ENCODE measurements around the gene RAB3B. TPM values are rescaled to one million over a fixed set of nuclear protein-coding genes. Genes with fewer than 3 reads are reported as not detected.
"Not testable (repeated sequence)": the region's sequence is repeated elsewhere in the genome, so short reads cannot be mapped to it uniquely, and the experiment has no call there.

RAB3B gene
- total RNA-seq, 1 donor from 2014 or later = 0.02 TPM

DNA sequence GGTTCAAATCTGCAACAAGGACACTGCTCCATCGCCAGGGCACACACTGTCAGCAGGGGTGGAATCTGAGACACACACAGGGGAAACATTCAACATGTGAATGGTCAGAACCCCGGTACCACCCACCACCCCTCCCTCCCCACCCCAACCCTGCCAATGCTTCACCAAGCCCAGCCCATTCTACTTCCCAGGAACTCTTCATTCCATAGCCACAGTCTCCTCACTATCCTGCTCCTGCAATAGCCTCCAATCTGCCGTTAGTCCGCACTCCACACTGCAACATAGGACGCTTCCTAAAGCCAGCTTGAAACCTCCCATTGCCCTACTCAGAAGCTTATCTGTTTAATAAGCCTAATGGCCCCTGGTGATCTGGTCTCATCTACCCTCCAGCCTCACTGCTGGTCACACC lies 7.5 kb upstream of the RAB3B start:
- intact Hi-C loops (cut with micrococcal nuclease) = no loop called here

DNA sequence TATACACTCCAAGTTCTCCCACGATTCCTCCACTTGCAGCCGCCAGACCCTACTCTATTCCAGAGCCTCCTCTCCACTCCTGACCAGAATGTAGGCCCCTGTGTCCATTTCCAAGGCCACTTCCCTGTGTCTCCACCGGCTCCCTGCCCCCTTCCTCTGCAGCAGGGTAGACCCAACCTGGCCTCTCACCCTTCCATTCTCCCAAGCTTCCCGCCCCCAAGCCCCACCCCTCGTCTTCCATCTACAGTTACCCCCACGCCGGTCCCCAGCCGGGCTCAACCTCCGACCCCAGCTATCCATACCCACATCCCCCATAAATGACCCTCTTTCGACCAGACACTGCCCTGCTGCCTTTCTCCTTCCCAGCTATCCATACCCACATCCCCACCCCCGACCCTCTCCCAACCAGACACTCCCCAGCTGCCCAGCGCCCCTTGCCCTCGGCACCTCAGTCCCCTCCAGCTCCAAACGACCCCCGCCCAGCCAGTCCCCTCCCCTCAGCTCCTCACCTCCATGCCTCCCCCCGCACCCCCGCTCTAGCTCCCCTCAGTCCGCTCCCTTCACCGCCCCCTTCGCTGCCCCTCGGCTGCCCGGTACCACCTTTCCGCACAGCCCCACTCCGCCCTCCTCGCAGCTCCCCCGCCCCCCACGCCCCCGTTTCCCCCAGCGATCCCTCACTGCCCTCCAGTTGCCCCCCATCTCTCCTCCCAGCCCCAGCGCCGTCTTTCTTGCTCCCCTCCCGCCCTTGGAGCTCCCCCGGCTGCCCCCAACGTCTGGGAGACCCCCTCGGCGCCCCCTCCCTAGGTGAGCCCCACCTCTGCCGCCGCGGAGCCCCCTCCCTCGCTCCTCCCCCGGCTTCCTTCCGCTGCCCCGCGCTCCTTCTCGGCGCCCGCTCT lies 670 bp downstream of the RAB3B start:
- intact Hi-C loops (cut with micrococcal nuclease) = no loop called here

DNA sequence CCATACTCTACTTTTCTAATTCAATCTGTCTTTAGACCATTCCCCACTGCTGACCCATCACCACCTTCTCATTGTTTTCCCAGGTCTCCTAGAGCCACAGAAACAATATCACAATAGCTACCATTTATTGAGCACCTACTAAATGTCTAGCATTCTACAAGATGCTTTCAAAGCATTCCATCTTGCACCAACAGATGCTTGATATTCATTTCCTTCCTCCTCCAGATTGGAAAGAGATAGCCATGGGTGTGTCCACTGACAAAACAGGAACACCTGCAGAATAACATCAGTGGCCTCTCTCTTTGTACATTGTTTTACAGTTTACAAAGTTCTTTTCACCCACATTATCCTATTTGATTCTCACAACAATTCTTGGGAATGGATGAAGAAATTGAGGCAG lies 2.2 kb downstream of the RAB3B start:
- intact Hi-C loops (cut with micrococcal nuclease) = no loop called here

DNA sequence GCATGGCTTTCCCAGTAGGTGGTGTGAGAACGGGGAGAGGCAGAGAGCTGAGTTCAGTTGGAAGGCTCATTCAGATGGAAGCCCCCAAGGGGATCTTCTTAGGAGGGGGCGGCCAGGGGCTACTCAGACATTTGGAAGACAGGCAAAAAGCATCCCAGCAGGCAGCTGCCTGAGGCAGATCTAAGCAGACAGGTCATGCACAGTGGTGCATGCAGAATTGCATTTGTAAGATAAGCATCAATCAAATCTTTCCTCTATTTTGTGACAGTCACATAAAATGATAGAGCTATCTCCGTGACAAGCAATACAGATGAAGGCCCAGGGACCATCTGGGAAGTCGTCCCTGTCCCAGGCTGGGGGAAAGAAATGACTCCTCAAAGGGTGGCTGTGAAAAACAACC lies 3.8 kb downstream of the RAB3B start:
- intact Hi-C loops (cut with micrococcal nuclease) = no loop called here

DNA sequence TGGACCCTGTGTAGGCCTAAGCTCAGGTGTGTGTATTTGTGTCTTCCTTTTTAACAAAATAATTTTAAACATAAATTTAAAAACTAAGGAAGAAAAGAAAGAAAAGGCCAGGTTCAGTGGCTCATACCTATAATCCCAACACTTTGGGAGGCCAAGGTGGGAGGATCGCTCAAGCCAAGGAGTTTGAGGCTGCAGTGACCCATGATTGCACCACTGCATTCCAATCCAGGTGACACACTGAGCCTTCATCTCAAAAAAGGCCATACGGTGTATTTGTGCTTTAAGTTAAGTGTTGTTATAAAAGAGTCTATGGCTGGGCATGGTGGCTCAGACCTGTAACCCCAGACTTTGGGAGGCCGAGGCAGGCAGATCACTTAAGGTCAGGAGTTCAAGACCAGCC lies 8.3 kb downstream of the RAB3B start:
- intact Hi-C loops (cut with micrococcal nuclease) = no loop called here

DNA sequence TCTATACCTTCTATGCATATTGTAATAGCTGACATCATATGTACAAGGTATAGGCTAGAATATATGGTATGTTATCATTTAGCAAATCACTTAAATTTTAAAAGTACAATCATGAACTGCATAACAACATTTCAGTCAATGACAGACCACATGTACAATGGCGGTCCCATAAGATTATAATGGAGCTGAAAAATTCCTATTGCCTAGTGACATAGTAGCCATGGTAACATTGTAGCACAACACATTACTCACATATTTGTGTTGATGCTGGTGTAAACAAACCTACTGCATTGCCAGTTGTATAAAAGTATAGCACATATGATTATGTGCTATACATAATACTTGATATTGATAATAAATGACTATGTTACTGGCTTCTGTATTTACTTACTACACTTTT lies 8.9 kb downstream of the RAB3B start:
- intact Hi-C loops (cut with micrococcal nuclease) = no loop called here

DNA sequence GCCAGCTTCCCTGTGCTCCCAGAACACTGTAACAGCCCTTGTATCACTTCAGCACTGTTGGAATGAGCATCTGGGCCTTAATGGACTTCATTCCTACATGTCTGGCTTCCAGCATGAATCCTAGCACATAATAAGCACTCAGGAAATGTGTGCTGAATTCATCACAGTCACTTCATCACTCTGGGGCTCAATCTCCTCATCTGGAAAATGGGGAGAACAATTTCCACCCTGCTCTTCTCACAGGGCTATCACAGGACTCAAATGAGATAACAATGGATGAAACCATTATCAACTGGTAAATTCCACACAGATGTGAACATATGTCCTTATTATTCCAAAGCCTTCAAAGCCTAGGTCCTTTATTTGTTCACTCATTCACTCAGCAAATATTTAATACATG lies 12.4 kb downstream of the RAB3B start:
- intact Hi-C loops (cut with micrococcal nuclease) = no loop called here

DNA sequence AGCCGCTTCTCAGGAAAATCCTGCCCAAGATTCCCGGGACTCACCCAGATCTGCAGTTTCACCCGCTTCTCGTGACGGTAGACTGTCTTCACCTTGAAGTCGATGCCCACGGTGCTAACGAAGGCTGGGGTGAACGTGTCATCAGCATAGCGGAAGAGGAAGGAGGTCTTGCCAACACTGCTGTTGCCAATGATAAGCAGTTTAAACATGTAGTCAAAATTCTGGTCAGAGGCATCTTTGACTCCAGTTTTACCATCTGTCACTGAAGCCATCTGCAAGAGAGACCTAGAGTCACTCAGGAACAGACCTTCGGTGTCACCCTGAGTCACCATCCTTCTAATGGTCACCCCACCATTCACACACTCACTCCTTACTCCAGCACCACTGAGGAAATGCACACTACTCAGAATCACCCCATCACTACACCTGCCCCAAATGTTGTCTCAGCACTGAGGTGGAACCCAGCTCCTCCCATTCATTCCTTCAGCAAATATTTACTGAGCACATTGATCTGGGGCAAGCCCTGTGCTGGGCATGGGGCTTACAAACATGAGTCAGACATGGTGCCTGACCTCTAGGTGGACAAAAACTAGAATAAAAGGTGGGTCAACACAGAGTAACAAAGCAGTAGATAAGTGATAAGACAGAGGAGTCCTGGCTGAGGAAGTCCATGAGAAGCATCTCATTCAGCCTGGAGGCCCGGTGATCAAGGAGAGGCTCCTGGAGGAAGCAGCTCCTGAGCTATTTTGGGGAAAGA lies 13.5 kb downstream of the RAB3B start:
- intact Hi-C loops (cut with micrococcal nuclease) = no loop called here

DNA sequence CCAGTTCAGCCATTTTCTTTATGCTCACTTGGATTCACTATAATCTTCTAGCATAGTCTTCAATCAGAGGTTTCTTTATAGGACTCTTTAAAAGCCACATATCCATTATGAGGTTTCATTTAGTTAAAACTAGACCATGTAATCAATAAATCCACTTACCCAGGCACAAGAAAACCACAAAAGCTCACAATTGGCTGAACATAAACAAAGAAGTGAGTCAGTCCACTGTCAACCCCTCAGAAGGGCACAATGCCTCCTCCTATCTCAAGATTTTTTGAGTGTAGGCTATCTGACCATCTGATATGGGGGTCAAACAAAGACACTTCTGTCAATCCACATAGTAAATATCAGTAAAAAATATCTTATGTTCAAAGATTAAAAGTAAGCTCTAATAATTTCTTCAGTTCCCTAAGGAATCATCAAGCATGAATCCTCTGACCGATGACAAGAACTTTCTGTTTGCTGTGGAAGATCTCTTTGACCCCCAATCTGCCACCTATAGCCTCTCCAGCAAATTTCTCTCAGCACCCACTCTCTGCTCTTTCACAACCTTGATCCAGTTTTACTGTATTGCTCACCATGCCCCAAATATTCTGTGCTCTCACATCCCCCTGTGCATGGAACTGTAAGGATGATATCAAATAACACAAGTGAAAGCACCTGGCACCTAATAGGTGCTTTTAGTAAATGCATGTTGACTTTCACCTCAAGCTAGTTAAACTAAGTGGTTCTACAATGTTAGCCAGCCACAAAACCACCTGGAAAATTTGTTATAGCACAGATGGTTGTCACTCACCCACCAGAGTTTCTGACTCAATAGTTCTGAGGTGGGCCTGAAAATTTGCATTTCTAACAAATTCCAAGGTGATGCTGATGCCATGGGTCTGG lies 16.7 kb downstream of the RAB3B start:
- intact Hi-C loops (cut with micrococcal nuclease) = no loop called here

DNA sequence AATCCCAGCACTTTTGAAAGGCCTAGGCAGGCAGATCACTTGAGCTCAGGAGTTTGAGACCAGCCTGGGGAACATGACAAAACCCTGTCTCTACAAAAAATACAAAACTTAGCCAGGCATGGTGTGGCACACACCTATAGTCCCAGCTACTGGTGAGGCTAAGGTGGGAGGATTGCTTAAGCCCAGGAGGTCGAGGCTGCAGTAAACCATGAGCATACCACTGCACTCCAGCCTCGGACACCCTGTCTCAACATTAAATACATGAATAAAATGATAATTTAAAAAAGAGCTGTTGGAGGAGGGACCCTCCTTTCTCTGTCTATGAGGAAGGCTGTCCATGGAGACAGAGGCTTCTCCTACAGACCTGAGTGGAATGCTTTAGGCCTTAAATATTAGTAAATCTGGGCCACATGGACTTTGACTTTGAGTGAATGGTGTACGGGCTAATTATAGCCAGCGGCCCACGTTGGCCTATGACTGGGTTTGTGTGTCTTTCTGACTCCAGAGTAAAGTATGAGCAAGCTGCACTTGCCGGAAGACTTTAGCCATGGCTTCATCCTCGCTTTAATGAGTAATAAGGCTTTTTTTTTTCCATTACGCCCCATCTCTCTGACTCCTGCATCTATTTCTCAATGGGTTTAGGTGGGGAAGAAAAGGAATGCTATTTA lies 21.3 kb downstream of the RAB3B start:
- intact Hi-C loops (cut with micrococcal nuclease) = no loop called here

DNA sequence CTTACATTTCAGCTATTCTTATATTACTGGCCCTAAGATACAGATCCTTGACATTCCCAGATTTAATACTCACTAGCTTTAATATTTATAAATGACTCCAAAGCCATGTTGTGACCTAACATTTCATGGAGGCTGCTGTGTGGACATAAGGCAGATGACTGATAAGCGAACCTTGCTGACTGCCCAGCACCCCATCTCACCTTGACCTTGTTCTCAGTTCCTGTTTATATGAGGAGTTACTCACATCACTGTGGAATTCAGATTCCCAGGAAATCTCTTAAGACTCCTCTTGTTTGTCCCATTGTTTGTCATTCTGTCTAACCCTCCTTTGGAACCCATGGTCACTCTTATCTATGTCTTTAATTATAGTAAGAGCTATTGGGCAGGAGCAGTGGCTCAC lies 21.9 kb downstream of the RAB3B start:
- intact Hi-C loops (cut with micrococcal nuclease) = no loop called here

DNA sequence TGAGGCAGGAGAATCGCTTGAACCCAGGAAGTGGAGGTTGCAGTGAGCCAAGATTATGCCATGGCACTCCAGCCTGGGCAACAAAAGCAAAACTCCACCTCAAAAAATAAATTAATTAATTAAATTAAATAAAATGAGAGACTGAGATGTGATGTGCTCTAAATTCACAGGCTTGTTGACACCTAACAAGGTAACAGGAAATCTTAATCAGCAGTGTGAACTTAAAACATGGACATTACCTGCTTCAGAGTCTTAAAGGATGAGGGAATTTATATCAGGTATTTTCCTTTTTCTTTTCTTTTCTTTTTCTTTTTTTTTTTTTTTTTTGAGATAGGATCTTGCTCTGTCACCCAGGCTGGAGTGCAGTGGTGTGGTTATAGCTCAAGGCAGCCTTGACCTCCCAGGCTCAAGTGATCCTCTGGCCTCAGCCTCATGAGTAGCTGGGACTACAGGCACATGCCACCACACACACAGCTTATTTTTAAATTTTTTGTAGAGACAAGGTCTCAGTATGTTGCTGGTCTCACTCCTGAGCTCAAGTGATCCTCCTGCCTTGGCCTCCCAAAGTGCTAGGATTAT lies 23.2 kb downstream of the RAB3B start:
- intact Hi-C loops (cut with micrococcal nuclease) = not testable (repeated sequence)

DNA sequence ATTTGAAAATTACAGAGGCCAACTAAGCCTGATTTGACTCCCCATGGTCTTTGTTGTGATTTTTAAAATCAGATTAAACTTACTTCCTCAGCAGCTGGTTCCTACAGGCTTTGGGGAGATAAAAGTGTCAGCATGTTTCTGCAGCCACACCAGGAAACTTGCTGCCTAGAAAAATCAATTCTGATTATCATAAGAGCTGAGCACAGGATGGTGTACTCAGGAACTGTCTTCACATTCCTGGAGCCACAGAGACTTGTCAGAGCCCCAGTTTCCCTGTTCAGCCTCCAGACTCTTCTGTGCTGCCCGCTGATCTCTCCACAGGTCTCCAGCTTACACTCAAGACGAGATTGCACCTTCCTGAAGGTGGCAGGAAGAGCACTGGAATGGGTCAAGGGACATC lies 23.9 kb downstream of the RAB3B start:
- intact Hi-C loops (cut with micrococcal nuclease) = no loop called here

DNA sequence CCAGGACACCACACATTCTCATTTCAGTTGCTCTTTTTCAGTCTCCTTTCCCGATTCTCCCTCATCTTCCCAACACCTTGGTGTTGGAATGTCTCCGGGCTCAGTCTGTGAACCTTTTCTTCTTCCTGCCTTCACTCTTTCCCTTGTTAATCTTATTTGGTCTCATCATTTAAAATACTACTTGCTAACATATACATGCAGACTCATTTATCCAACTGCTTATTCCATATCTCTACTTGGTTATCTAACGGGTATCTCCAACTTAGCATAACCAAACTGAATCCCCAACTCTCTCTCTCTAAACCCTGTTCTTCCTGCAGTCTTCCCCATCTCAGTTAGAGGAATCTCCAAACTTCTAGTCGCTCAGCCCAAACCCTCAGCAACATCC lies 26.2 kb downstream of the RAB3B start:
- intact Hi-C loops (cut with micrococcal nuclease) = no loop called here

DNA sequence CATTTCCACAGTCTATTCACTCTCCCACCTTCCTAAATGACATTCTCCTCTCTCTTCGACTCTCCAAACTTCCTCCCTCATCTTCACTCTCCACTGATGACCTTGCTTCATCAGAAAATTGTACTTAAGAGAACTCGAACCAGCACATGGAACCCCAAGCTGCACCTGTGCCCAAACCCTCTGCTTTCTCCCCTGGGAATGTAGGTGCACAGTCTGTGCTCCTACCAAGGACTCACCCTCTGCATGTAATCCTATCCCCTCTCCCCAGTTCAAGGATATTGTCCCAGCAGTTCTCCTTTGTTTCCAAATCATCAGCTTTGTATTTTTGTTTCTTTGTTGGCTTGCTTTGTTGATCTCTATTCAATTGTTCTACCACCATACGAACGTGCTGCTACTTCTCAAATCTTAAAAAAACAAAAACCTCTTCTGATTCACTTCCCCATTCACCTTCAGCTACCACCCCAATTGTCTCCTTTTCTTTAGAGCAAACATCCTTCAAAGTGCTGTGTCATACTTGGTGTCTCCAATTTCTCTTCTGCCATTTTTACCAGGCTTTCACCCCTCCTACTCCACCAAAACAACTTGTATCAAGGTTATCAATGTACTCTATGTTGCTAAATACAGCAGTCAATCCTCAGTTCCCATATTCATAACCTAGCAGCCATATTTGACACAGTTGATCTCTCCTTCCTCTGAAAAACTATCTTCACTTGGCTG lies 26.8 kb downstream of the RAB3B start:
- intact Hi-C loops (cut with micrococcal nuclease) = no loop called here

DNA sequence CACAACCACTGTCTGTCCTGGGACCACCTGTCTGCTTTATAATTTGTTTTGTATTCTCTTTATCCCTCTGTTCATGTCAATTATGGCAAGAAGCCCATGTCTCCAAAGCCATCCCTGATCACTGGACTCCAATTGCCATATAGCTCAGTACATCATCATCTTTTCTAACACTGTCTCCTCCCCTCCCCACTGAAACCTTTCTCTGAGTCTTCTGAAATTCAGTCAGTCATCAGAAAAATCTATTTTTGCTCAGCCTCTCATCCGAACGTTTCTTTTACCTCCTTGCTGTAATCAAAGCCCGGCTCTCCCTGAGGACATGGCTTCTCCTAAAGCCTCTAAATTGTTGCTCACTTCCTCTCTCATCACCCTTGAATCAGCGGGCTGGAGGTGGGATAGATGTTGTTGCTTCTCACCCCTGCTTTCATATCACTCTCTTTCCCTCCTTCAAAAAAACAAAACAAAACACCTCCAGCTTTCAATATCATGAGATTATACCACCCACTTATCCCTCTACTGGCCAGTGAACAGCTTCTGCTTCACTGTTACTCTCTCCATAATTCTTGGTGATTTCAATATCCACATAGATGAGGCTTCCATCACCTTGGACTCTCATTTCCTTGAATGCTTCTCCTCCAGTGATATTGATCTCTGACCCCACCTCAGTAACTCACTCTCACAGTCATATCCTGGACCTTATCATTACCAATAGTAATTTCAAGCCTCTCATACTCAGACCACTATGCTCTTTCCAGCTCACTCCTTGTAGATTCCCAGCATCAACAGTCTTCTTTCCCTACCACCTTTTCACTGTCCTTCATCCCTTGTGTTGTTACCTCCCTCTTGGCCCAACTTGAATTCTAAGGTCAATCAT lies 27.8 kb downstream of the RAB3B start:
- intact Hi-C loops (cut with micrococcal nuclease) = no loop called here

DNA sequence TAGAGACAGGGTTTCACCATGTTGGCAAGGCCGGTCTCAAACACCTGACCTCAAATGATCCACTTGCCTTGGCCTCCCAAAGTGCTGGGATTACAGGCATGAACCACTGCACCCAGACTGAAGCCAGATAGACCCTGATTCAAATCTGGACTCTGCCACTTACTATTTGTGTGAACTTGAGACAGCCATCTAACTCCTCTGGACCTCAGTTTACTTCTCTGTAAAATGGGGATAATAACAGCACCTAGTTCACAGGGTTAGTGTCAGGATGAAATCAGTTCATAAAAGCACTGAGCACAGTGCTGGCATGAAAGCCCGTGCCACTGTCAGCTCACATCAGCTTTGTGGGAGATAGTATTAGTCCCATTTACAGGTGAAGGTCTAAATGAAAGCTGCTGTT lies 28.5 kb downstream of the RAB3B start:
- intact Hi-C loops (cut with micrococcal nuclease) = no loop called here

DNA sequence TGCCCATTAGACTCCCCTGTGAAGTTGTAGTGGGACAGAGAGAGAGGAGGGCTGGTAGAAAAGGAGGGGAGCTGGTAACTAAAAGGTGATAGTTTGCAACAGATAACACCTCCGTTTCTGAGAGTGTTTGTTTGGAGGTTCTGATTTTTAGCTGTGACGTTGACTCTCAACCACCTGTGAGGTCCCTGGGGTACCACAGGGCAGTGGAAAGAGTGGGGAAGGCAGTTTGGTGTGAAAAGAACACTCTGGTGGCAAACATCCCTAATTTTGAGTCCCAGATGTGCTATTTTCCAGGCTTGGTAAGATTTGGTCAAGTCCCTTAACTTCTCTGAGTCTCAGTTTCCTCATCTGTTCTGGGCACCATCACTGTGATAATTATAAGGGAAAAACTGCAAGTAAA lies 29.3 kb downstream of the RAB3B start:
- intact Hi-C loops (cut with micrococcal nuclease) = no loop called here

DNA sequence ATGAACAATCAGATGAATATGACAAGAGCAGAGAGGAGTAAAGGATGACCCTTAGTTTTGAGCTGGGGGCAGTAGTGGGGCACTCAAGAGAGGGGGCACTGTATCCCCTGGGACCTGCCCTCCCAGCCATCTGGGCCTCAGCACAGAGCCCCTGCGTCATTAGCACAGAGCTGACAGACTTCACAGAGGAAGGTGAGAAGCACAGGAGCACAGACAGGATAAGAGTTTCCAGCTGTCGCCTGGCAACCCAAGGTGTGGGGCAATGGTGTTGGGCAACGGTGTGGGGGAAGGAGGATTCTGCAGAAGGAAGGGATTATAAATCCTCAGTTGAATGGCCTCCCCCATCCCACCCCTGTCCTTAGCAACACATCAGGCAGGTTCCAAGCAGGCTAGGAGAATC lies 30.2 kb downstream of the RAB3B start:
- intact Hi-C loops (cut with micrococcal nuclease) = no loop called here
